GM19324 (cell line): ENCODE results near the gene NCAPH2.

ENCODE experiments used
- ATAC-seq: cut with Tn5 transposase; IDR thresholded peaks from one replicate; pipeline ENCODE4 v1.9.1; 2021; ENCODE audit warnings: mild to moderate bottlenecking, moderate library complexity; ENCODE audit not compliant: unreplicated experiment, low FRiP score

NCAPH2 gene

DNA sequence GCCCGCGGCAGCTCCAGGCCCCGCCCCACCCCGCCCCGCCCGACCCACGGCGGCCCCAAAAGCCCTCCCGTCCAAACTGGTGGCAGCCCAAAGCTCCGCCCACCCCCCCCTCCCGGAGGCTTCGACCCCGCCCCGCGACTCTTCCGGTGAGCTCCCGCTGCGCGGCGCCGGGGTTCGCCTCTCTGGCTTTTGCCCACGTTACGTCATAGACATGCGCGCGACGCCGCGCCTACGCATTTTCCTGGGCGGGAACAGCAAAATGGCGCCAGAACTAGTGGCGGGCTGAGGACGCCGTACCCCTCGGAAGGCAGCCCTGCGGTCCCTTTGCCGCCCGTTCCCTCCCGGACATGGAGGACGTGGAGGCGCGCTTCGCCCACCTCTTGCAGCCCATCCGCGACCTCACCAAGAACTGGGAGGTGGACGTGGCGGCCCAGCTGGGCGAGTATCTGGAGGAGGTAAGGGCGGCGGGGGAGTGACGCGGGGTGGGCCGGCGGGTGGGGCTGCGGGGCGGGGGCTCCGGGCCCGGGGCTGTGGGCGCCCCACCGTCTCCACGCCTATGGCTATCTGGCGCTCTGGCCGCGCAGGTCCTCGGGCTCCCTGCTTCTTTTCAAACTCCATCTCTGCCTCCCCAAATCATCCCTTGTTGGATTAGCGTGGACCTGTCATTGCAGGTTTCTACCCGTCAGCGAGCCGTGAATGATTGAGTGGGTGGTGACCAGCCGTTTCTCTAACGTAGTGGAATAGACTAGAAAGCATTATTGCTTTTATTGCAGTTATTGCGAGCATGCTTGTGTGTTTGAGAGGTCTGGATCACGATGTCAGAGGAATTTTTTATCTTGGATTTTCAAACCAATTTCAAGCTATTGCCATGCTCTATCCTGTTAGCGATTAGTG is at the start of gene NCAPH2:
Gene NCAPH2, plus strand, starts transcription at position 234 of the 894 bp plus-strand sequence. Its CDS starts 114 bp downstream, at position 348.
- peak; percentile 81 for ATAC-seq

DNA sequence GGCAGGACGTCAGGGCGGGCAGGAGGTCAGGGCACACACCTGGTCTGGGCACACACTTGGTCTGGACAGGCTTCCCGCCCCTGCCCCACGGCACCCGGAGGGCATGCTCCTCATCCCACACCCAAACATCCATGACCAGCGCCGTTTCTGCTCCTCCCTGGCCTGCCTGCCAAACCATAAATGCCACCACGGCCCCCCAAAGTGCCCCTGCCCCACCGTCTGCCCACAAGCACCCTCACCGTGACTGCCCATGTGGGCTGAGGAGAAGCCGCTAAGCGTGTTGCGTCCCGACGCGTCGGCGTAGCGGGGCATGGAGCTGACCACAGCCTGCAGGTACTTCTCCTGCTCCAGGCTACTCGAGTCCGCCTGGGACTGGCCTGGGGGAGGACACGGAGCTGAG is 49.0 kb upstream of the NCAPH2 start:
- no peak for ATAC-seq

DNA sequence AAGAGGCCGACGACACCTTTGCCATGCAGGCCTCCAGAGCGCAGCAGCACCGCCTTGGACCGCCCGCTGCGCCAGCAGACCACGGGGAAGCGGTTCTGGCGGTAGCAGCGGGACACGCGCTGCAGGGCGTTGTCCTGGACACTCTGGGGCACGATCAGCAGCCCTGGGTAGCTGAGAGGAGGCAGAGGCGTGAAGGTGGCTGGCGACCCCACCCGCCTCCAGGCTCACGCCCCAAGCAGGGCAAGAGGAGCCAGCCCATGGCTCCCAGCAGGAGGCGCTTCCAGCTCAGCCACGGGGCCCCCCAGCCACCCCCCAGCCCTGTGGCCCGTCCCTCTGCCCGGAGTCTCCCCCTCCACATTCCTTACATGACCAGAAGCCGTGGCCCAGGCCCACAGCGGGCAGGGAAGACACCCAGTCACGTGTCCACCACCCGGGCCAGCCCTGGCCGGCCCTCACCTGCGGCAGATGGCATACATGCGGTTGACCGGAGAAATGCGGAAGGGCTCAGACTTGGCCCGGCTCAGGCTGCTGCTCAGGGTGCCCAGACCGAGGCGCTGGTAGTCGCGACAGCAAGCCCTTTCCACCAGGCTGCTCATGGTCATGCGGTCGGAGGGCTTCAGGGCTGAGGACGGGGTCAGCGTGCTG is 48.4 kb upstream of the NCAPH2 start:
- no peak for ATAC-seq

DNA sequence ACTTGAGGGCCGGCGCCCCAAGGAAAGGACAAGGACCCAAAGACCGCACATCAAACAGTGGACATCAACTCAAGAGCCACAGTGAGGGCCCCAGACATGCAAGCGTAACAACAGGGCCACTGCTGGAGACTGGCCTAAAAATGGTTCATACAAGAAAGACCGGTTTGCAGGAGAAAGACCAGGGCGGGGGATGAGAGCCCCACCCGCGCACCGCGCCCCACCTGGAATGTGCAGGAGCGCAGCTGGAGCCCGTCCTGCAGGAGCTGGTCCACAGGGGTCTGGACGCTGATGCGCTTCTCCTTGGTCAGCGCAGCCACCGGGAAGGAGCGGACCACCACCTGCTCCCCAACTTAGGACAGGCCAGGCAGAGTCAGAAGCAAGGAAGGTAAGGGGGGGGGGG is 47.1 kb upstream of the NCAPH2 start:
- ATAC-seq: no peak

DNA sequence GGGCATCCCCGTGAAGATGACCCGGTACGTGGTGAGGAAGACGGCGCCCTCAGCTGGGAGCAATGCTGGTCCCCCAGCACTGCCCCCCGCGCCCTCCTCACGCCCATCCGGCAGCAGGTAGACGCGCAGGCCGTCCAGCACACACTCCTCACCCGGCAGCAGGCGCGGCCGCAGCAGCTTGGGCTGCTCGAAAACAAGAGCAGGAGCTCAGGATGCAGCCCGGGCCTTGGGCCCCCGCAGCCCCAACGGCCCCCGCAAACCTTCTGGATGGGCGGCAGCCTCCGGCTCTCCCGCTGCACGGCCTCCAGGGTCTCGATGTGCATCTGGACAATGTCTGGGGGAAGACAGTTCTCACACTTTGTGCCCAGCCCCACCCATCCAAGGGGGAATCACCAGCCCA is 46.5 kb upstream of the NCAPH2 start:
- ATAC-seq: no peak

DNA sequence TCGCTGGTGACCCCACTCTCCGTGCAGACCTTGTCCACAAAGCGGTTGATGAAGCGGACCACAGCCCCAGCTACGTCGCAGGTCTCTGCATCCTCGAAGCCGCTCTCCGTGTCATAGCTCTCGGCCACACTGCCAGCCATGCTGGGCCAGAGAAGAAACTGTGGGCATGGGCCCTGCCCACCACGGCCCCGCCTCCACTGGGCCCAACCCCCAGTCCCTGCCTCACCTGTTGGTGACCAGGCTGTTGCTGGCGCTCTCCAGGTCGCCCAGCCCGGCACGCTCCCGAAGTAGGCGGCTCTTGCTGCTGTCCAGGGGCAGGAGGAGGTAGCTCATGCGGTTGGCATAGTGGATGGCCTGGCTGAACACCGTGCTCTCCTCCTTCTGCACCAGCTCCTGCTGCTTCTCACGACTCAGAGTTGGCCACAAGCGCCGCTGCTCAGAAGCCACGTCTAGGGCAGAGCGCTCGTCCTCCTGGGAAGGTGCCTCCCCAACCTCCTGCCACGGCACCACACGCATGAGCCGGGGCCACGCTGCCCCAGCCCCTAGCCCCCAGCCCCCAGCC is 46.0 kb upstream of the NCAPH2 start:
- ATAC-seq: no peak

DNA sequence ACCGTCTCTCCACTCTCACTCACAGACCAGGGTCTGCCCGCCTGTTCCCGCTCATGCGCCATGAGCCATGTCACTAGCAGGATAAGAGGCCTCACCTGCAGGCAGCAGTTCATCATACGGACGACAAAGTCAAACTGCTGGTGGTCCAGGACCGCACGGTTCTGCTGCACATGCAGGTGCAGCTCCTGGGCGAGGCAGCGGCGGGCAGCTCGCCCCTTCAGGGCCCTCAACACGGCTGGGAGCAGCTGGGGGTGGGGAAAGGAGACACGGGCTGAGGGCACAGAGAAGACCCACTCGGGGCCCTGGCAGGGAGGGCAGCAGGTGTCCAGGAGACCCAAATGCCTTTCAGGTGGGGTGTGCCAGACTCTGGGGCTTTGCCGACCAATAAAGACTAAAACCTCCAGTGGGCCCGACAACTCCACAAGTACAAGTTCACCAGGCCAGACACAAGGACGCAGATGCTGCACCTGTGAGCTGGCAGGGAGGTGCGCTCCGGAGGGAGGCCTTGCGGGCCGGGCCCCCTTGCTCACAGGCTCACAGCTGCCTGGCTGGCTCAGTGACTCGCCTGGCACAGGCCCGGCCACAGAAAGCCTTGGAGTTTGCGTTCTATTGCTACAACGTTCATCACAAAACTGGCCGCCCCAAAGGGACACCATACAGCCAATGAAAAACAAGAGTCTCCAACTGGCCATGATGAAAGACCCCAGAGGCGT is 44.7 kb upstream of the NCAPH2 start:
- ATAC-seq: no peak

DNA sequence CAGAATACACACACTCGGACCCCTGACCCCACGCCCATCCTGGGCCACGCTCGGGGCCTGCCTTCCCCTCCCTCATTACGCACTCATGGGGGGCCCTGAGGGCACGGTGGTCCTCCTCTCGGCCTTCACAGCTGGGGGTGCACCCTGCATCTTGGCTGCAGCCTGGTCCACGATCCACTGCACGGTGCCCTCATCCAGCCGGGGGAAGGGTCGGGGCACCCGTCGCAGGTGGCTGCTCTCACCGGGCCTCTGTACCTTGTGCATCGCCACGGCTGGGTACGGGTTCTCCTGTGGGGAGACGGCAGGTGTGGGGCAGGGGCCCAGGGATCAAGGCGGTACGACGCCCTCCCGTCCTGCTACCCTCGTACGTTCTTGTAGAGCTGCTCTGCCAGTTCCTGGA is 43.6 kb upstream of the NCAPH2 start:
- ATAC-seq: no peak

DNA sequence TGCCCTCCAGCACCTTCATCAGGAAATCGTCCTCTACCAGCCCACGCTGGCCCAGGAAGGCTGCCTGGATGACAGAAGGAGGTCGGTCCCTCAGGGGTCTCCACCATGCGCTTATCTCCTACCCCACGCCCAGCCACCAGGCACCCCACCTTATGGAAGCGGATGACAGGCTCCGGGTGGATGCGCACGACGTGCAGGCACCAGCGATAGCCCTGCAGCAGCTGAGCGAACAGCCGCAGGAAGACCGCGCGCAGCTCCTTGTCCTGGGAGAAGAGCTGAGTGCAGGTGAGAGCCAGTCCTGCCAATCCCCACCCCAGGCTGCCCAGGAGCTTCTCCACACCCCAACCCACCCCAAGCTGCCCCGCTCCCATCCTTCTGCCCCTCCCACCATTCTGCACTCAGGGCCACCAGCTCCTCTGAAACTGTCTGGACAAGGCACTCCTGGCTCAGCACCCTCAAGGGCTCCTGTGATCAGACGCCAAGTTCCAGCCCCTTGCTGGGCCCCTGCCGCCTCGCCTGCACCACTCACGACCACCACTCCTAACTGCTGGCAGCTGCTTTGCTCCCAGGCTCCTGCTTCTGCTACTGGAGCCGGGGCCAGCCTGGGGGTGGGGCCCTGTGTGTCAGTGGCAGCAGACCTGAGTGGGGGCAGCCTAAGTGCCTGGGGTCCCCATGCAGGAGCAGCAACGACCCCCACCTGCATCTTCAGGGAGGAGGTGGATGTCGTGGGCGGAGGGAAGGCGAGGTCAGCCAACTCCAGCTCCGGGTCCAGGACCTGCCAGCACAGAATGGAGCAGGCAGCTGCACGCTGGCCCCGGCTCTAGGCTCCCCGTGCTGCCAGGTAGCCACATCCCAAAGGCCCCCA is 42.7 kb upstream of the NCAPH2 start:
- ATAC-seq: no peak

DNA sequence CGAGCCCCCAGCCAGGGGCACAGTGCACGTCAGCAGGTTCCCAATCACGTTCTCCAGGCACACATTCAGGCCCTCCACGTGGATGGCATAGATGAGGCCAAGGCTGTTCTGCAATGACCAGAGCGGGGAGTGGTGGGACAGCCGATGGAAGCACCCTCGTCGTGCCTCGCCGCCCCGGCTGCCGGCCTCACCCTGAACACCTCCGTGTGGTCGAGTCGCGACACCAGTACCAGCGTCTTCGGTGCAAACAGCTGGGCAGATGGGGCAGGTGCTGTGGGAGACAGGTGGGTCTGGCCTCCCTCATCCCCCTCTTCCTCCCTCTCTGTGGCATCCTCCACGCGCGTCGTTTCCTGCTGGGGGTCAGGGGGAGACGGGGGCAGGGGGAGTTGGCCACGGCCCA is 40.7 kb upstream of the NCAPH2 start:
- no peak for ATAC-seq

DNA sequence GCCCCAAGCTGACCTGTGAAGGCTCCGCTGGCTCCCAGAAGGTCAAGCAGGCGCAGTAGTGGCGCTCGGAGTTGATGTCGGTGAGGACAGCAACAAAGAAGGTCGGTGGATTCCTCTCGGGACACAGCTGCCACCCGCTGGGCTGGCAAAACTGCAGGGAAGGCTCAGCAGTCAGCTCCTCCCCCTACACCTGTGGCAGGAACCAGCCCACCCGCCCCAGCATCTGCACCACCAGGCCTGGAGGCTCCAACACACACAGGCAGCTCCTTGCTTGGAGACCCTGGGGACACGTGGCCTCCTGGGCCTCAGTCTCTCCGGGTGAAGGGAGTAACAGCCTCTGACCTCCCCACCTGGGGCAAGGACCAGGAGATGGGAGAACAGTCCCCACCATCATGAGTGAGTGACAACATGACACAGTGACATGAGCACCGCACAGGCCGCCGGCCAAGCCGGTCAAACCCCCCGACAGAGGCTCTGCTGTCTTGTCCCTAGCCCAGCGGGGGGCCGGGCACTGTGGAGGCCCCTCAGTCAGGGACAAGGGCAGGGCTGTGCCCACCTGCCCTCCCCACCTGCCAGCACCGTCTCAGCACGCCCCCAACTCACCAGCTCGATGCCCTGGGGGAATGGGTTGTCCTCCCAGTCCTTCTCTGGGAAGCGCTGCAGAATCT is 40.1 kb upstream of the NCAPH2 start:
- ATAC-seq: no peak

DNA sequence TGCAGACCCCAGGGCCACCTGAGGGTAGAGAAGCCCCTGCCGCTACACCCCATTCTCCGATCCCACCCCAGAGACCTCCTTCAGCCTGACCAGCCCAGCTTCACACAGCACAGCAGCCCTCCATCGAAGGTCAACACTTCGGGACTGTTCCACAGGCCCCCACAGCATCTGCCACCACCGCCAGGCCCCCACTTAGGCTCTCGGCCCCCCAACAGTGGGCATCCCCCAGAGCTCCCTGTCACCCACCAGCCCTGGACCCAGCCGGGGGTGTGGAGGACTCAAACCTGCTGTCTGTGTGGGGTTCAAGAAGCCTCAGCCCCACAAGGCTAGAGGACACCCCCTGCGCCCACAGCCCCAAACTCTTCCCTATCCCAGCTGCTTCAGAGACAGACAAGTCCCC is 39.4 kb upstream of the NCAPH2 start:
- no peak for ATAC-seq

DNA sequence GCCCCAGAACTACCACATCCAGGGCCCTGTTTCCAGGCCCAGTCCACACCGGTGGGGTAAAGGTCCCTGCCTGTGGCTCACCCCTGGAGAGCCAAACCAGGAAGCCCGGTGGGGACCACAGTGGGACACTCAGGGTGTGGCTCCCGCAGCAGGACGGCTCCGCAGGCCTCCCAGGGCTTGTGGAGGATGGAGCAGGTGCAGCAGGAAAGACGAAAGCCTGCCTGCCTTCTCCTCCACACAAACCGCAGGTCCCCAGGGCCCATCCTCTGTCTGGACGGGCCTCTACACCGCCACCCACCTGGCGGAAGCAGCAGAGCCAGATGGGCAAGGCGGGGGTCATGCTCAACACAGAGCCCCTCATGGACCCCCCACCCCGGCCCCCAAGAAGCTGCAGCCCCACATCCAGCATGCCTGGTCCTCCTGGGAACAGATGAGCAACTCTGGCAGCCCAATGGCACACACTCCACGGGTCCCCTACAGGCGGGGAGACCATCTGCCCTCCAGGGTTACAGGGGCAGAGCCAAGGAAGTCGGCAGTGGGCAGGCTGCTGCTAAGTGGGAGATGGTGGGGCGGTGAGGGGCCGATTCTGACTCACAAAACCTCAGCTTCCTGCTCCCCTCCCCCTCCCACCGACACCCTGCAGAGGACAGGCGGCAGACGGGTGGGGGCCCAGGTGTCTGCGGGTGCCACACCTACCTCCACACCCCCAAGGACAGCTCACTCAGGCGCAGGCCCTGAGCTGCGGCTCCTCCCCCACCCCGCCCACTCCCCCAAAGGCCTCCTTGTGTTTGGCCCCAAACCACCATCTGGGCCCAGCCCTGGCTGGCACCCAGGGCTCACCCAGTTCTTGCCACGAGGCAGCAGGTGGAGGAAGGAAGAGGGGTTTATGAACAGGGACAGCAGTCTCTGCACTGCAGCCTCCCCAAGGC is 38.4 kb upstream of the NCAPH2 start:
- peak; percentile 58 for ATAC-seq

DNA sequence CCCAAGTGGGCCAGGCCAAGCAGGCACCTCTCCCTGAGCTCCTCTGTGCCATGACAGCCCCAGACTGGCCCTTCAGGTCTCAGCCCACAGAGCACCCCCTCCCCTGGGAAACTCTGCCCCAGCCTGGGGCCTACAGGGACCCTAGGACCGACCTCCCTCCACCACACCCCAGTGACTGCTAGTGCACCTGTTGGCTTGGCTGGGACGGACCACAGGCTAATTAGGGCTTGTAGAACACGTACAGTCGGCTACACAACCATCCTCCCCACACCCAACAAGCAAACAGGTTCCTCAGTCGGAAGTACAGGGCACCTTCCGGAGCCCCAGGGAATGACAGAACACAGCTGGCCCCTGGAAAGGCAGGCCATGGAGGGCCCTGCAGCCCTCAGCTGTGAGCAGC is 37.5 kb upstream of the NCAPH2 start:
- no peak for ATAC-seq

DNA sequence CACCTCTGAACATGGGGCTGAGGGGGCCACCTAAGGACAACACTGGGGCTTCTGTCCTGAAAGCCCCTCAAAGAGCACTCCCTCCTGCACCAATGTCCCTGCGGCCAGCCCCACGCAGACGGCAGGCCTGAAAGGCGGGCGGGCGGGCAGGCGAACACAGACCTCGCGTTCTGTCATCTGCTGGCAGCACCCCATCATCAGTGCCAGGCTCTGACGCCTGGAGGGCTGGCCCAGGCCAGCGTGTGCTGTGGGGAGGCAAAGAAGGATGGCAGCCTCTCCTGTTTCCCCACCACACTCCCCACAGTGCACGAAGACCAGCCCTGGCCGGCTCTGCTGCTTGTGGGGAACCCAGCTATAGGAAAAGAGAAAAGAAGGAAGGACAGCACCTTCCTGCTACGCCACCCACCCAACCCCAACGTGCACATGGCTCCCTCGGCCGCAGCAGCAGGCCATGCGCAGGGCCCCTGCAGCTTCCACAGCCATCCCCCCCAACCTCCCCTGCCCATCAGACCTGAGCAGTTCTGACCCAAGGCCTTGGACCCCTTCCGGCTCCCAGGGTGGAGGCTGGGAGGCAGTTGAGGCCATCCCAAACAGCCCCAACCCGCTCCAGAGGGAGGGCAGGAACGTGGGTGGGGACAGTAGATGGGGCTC is 36.7 kb upstream of the NCAPH2 start:
- ATAC-seq: no peak

DNA sequence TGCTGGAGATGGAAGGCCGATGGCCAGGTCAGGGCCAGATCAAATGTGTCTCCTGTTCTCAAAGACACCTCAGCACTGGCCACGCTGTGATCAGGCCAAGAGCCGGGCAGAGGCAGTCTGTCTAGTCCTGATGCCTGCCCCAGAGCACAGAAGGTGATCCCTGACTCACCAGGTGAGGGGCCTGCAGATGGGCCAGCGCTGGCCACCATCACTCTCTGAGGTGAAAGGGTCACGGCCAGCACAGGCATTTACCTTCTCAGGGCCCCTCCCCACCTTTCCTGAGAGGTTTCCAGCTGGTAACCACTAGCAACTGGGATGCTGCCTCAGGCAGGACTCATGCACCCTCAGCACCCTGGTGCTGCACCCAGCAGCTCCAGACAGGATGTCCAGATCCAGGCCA is 36.1 kb upstream of the NCAPH2 start:
- no peak for ATAC-seq

DNA sequence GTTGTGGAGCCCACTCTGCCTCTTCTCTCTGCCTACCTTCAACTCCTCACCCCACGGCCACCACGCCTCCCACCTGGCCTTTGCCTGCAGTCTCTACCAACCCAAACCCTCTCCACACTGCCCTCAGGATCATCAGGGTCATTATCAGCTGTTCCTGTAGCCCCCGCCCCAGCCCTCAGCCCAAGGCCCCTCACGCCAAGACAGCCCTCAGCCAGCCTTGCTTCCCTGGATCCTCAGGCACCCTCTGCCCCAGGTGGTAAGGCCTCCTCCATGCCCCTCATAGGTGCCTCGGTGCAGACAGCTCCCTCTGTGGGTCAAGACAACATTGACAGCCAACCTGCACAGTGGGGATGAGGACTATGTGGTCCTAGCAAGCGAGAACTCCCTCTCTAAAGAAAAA is 34.9 kb upstream of the NCAPH2 start:
- no peak for ATAC-seq
